HG02884 (cell line): ENCODE results near the gene SMPD4.
"Not testable (repeated sequence)": the region's sequence is repeated elsewhere in the genome, so short reads cannot be mapped to it uniquely, and the experiment has no call there.

Experiments used
- ATAC-seq: cut with Tn5 transposase; IDR thresholded peaks from one replicate; pipeline ENCODE4 v1.9.1; 2021; ENCODE audit warnings: mild to moderate bottlenecking, moderate library complexity; ENCODE audit not compliant: unreplicated experiment

SMPD4 gene

GRCh38 chr2:130157825-130158514 lies 23.4 kb downstream of the SMPD4 start:
- ATAC-seq: peak; percentile 78

- ATAC-seq: peak; percentile 31
Observed at GRCh38 chr2:130157354-130157753, 24.0 kb downstream of the SMPD4 start.

DNA sequence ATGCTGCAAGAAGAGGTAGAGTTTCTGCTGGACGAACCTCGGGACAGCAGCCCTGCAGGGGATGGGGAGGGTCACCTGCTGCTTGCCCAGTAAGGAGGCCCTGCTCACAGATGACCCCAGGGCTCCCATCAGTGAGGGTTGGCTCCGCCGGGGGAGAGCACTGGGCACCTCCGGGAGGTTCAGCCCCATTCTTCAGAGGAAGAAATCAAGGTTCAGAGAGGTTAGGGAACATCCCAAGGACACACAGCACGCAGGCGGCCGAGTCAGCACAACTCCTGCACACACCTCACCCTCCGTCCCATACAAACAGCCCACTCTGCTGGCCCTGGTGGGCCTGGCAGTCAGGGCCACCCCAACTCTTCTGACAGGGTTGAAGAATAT lies 24.8 kb downstream of the SMPD4 start:
- ATAC-seq: no peak

- ATAC-seq: not testable (repeated sequence)
Observed at GRCh38 chr2:130155956-130156623, 25.3 kb downstream of the SMPD4 start.

DNA sequence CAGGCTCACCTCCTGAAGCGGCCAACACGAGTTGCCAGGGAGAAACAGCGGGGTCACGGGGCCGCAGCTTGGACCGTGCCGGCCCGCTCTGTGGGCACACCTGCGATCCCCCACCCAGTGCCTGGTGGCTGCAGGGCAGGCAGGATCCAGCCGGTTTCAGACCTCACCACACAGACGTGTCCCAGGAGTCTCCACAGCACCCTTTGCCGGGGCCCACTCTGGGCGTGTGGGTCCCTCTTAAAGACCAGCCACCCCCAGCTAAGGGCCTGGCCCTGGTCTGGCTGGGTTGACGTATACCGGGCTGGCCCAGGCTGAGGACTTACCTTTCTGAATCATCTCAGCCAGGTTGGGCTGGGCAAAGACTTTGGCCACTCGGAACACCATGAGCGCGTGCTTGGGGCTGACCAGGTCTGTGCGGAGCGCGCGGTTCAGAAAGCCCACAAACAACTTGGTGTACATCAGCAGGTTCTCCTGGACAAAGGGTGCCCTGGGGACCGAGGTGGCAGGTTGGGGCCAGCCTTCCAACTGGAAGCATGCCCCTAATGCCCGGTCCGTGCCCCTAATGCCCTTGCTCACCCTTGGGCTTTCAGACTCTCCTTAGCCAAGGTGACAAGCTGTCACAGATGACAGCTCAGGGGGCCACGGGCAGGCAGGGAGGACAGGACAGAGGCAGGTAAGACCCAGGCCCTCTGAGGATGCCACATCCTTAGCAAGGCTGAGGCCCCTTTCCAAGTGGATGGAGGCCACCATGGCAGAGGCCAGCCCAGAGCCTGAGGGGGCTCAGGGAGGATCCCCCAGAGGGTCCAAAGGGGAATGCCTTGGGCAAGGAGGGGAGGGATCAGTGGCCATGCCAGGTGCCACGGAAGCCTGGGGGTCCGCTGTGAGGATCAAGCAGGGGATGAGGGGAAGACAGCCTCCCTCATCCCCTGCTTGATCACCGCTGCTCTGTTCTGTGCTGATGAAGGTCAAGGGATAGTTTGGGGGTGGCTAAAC lies 26.3 kb downstream of the SMPD4 start:
- ATAC-seq: no peak

DNA sequence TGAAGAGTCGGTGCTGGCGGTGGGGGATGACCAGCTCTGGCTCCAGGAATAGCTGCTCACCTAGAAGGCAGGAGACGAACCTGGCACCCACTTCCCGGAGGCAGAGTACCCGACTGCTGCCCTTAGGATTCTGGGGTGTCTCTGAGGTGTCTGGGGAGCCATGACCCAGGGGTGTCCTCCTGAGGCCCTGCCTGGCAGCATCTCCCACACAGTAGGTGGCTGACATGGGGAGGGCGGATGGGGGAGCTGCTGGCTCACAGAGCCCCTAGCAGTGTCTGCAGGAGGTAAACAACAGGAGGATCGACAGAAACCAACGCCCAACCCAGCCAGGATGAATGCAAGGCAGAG lies 27.0 kb downstream of the SMPD4 start:
- not testable (repeated sequence) for ATAC-seq

DNA sequence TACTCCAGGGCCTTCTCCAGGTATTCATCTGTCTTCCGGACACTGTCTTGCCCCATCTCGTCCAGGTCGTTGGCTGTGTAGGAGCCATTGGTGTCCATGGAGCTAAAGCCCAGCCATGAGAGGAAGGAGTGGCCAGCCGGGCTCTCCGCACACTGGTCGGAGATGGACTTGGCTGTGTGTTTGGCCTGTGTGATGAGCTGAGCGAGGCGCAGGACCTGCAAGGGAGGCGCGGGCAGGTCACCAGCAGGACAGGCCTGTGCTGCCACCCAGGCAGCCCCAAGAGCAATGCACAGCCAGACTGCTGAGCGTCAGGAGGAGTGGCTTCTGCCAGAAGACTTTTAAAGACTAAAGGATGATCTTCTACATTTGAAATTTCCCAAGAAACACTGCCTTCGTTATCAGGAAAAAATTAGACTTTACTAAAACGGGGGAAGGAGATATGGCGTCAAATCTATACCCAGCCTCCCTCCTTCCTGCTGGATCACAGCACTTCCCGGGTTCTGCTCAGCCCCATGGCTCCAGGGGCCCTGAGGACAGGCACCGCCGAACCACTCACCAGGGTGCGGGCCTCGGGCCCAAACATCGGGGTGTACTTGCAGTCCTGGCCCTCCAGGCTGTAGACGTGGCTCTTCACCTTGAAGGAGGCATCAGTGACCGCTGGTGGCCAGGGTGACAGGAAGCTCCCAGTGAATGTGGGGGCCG lies 27.5 kb downstream of the SMPD4 start:
- not testable (repeated sequence) for ATAC-seq

DNA sequence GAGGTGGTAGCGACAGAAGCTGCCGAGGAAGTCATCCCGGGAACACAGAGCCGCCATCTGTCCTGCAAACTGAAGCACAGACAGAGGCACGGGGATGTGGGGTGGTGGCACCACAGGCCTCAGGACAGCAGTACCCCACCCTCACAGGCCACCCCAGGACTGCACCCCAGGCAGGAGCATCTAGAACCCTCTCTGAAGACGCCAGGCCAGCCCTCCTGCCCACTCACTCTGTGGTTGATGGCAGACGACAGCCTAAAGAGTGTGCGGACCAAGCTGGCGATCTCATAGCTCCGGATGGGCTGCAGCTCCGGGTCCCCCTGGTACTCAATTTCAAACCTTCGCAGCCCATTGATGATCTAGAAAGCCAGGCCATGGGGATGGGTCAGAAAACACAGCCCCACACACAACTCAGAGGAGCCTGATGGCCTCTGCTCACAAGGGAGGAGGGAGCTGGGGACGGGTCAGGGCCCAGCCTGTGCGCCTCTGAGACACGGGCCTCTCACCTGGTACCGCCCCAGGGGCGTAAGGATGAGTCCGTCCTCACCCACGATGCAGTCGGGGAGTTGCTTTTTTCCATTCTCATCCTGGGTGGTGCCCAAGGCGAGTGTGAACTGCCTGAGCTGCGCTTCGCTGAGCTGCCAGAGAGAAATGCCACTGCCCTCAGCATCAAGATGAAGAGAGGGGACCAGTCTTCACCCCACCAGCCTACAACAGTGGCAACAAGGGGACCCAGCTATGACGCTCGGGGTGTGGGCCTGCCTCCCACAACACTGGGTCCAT lies 28.4 kb downstream of the SMPD4 start:
- no peak for ATAC-seq

DNA sequence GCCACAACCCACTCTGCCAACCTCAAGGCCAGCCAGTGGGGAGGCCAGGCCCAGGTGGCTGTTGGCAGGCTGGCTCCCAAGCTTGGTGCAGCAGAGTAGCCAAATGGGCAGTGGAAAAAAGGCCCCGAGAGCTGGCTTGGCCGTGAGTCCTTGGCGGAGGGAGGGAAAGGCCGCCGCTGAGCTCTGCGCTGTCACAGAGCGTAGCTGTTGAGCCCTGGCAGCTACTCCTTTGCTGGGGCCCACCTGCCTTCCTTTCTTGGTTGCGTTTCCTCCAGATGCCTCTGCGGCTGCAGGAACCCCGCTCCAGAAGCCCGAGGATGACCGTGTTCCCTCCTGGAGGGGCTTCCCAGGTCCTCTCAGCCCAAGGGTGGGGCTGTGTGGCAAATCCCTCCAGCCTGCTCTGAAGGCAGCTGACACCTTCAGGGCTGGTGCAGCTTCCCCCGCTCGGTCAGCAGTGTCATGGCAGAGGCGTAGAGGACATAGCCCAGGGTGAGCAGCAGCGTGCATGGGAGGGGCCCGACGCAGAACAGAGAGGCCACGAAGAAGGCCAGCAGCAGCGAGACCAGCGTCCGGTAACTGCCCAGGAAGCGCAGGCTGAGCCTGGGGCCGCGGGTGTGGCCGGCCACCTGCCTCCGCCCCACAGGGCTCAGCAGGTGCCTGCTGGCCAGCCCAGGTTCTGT lies 29.1 kb downstream of the SMPD4 start:
- ATAC-seq: not testable (repeated sequence)

- ATAC-seq: not testable (repeated sequence)
Observed at GRCh38 chr2:130151145-130151512, 30.3 kb downstream of the SMPD4 start.

GRCh38 chr2:130150181-130151144 lies 30.9 kb downstream of the SMPD4 start:
- no peak for ATAC-seq

DNA sequence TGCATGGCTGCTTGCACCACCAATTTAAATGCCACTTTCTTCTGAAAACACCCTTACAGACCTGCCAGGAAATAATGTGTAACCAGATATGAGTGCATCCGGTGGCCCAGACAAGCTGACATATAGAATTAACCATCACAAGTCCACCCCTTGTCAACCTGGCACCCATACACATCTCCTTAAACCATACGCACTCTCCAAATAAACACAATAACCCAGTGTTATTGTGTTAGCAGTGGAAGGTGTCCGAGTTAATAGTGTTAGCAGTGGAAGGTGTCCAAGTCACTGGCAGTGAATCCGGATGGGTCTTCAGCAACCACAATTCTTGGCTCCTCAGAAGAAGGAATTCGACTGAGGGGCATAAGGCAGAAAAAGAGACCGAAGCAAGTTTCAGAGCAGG lies 32.9 kb downstream of the SMPD4 start:
- not testable (repeated sequence) for ATAC-seq

DNA sequence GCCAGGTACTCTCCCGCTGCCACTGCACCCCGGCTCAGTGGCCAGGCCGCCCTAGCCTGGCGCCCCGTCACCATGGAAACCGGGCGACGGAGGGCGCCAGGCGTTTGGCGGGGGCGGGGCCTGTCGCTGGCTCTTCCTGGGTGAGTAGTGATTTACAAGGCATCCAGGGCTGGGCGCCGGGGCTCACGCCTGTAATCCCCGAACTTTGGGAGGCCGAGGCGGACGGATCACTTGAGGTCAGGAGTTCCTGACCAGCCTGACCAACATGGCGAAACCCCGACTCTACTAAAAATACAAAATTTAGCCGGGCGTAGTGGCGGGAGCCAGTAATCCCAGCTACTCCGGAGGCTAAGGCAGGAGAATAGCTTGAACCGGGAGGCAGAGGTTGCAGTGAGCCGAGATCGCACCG lies 36.4 kb downstream of the SMPD4 start, which contains the start of gene CCDC74B:
CCDC74B (minus strand) TSS at position 107 of the 409 bp plus-strand sequence. CDS start 116 bp downstream, outside the sequence.
- peak; percentile 89 for ATAC-seq

DNA sequence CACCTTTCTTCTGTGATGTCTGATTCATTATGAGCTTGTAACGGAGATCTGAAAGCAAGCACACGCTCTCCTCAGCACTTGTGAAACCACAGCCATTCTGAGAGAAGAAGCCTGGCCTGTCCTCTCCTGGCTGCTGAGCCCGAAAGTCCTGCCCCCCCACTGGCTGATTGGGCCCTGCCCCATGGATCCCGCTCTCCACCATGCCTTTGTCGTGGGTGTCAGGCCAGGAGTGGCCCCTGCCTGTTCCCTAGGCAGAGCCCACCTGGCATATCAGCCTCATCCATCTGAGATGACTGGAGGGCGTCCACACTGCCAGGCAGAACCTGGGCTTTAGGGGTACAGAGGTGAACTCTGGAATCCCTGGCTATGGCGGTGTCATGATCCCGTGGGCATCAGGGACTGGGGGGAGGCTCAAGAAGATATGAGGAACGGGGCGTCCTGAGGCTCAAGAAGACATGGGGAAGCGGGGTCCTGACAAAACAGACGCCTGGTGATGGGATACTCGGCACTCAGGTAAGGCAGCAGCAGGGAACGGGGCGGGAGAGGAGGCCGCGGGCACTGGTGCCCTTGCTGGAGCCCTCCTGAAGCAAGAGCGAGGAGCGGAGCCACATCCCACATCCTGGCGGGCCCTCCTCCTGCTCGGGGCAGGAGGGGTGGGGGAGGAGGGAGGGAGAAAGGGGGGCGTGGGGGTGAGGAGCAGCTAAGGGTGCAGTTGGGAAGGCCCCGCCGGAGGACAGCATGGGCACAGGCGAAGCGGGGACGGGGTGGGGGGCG lies 37.9 kb downstream of the SMPD4 start:
- ATAC-seq: not testable (repeated sequence)

- ATAC-seq: not testable (repeated sequence)
Observed at GRCh38 chr2:130142396-130143265, 38.8 kb downstream of the SMPD4 start.

- not testable (repeated sequence) for ATAC-seq
Observed at GRCh38 chr2:130141645-130142370, 39.6 kb downstream of the SMPD4 start.
